EL (cell line): ENCODE measurements around the gene RXYLT1.
"Not testable (repeated sequence)": the region's sequence is repeated elsewhere in the genome, so short reads cannot be mapped to it uniquely, and the experiment has no call there.

ENCODE experiments used
- DNase-seq: peaks from one replicate; pipeline ENCODE4 v3.0.0-alpha.2; 2016

The RXYLT1 gene

GRCh38 chr12:63779498-63780481 is at the start of gene RXYLT1:
Gene RXYLT1, plus strand, starts transcription at chr12:63779909. Its CDS starts 52 bp downstream, at chr12:63779961.
- peak; percentile 83 for DNase-seq

- not testable (repeated sequence) for DNase-seq
These were observed 46.9 kb upstream of the RXYLT1 start for GRCh38 chr12:63732779-63733178.

- not testable (repeated sequence) for DNase-seq
These were observed 46.1 kb upstream of the RXYLT1 start for GRCh38 chr12:63733585-63733984.

- DNase-seq = not testable (repeated sequence)
These were observed 39.2 kb upstream of the RXYLT1 start for GRCh38 chr12:63740551-63740950.

- not testable (repeated sequence) for DNase-seq
These were observed 38.3 kb upstream of the RXYLT1 start for GRCh38 chr12:63741431-63741830.

- peak; percentile 47 for DNase-seq
These were observed 35.6 kb upstream of the RXYLT1 start for GRCh38 chr12:63744110-63744509.

GRCh38 chr12:63746470-63746869 is 33.2 kb upstream of the RXYLT1 start:
- DNase-seq = not testable (repeated sequence)

- DNase-seq = not testable (repeated sequence)
These were observed 32.6 kb upstream of the RXYLT1 start for GRCh38 chr12:63747136-63747535.

- no peak for DNase-seq
These were observed 32.2 kb upstream of the RXYLT1 start for GRCh38 chr12:63747553-63747952.

GRCh38 chr12:63752283-63752682 is 27.4 kb upstream of the RXYLT1 start:
- no peak for DNase-seq

- DNase-seq = peak; percentile 10
These were observed 26.9 kb upstream of the RXYLT1 start for GRCh38 chr12:63752841-63753240.

- no peak for DNase-seq
These were observed 26.0 kb upstream of the RXYLT1 start for GRCh38 chr12:63753743-63754142.

- DNase-seq = no peak
These were observed 15.2 kb upstream of the RXYLT1 start for GRCh38 chr12:63764481-63764880.

GRCh38 chr12:63766498-63766897 is 13.2 kb upstream of the RXYLT1 start:
- DNase-seq = no peak

GRCh38 chr12:63770375-63770774 is 9.3 kb upstream of the RXYLT1 start:
- DNase-seq = no peak

GRCh38 chr12:63777340-63777739 is 2.4 kb upstream of the RXYLT1 start:
- no peak for DNase-seq

GRCh38 chr12:63782466-63782865 is 2.8 kb downstream of the RXYLT1 start:
- DNase-seq = no peak

- DNase-seq = peak; percentile 64
These were observed 7.6 kb downstream of the RXYLT1 start for GRCh38 chr12:63787306-63787705.

- no peak for DNase-seq
These were observed 10.9 kb downstream of the RXYLT1 start for GRCh38 chr12:63790608-63790945.

GRCh38 chr12:63792338-63792737 is 12.6 kb downstream of the RXYLT1 start:
- DNase-seq = no peak

GRCh38 chr12:63795032-63795687 is 15.5 kb downstream of the RXYLT1 start:
- DNase-seq = no peak

GRCh38 chr12:63795944-63796343 is 16.2 kb downstream of the RXYLT1 start:
- no peak for DNase-seq

- peak; percentile 36 for DNase-seq
These were observed 22.4 kb downstream of the RXYLT1 start for GRCh38 chr12:63802012-63802608.

GRCh38 chr12:63804746-63805145 is 25.0 kb downstream of the RXYLT1 start:
- peak; percentile 8 for DNase-seq
